ENCODE measurements around the gene ATP5F1D.

- TF ChIP-seq POLR2AphosphoS5 (IDR thresholded peaks at IDR 0.05; ENCODE audit: low read depth) (no peak), EZH2 (IDR thresholded peaks at IDR 0.05; ENCODE audit: low read depth, unreplicated experiment) (no peak), REST (IDR thresholded peaks at IDR 0.05; ENCODE audit: unreplicated experiment) (no peak), ZNF331 (CRISPR knock-in tag; IDR thresholded peaks at IDR 0.05; ENCODE audit: low read depth) (no peak), JUNB (IDR thresholded peaks at IDR 0.05; ENCODE audit: unreplicated experiment) (no peak), ZNF114 (CRISPR knock-in tag; IDR thresholded peaks at IDR 0.05) (no peak), EZH2phosphoT487 (IDR thresholded peaks at IDR 0.05; ENCODE audit: unreplicated experiment) (no peak), NANOG (IDR thresholded peaks at IDR 0.05; ENCODE audit: borderline replicate concordance) (no peak), CREB1 (CRISPR knock-in tag; IDR thresholded peaks at IDR 0.05; ENCODE audit: low read depth) (no peak), ZNF462 (CRISPR knock-in tag; IDR thresholded peaks at IDR 0.05) (no peak)
- TF ChIP-seq, protein P1, sequence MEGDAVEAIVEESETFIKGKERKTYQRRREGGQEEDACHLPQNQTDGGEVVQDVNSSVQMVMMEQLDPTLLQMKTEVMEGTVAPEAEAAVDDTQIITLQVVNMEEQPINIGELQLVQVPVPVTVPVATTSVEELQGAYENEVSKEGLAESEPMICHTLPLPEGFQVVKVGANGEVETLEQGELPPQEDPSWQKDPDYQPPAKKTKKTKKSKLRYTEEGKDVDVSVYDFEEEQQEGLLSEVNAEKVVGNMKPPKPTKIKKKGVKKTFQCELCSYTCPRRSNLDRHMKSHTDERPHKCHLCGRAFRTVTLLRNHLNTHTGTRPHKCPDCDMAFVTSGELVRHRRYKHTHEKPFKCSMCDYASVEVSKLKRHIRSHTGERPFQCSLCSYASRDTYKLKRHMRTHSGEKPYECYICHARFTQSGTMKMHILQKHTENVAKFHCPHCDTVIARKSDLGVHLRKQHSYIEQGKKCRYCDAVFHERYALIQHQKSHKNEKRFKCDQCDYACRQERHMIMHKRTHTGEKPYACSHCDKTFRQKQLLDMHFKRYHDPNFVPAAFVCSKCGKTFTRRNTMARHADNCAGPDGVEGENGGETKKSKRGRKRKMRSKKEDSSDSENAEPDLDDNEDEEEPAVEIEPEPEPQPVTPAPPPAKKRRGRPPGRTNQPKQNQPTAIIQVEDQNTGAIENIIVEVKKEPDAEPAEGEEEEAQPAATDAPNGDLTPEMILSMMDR (conservative IDR thresholded peaks at IDR 0.05; ENCODE audit: low read depth in 2 of 2): no peak
Observed at GRCh38 chr19:1259876-1260748, 18.6 kb downstream of the ATP5F1D start.

Measured in GM23338 (cell line).